ENCODE measurements around the gene SHC4. TPM values are rescaled to one million over a fixed set of nuclear protein-coding genes. Genes with fewer than 3 reads are reported as not detected.
"Not testable (repeated sequence)": the region's sequence is repeated elsewhere in the genome, so short reads cannot be mapped to it uniquely, and the experiment has no call there.

SHC4 gene
- total RNA-seq, 1 experiment from 2014 or later = 0.59 TPM

DNA sequence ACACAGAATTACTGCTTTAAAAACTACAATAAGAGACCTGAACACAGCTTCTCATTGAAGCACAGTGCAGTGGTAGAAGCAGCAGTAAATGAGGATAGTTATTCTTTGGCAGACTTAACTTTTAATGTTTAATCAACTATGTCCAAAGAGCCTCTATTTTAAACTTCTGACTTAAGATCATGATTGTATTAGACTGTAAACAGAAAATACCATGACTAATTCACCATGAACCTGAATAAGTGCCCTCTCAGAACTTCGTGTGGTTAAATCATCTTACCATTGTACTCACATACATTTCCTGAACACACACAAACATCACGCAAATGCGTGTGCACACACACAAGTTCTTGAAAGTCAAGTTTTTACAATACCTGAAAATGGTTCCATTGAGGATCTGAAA is 166.8 kb downstream of the SHC4 start:
- no peak for DNase-seq (ENCODE audit: low spot score)

DNA sequence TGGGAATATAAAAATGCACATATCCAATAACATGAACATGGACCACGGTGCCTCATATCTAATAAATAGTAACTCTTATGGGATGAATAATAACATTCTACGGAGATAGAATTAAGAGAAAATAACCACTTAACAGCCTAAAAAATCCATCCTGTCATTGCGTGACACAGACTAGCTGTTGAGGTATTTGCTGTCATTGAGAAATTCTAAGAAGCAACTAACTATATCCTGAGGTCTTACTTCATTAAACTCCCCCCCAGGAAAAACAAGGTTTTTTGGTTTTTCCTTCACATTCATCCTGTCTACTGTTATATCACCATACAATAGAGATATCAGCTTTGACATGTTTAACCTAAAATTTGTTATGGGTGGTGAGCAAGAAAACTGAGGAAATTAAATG is 167.2 kb downstream of the SHC4 start:
- DNase-seq (ENCODE audit: low spot score) = no peak

DNA sequence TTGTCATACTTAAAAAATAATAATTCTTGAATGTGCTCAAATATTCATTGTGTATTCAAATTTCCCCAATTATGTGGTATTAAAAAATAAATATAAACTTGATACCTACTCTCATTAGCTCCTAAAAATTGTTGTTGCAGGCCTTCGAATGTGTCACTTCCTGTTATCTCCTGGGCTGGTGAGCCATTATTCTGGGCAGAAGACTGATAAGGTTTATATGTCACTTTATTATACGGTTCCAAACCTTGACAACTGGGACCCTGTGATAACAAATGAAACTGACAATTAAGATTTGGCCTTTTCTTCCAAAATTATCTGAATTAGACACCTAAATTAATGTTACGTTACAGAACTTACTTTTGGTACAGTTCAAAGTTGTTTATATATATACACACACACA is 167.8 kb downstream of the SHC4 start:
- DNase-seq (ENCODE audit: low spot score) = no peak

DNA sequence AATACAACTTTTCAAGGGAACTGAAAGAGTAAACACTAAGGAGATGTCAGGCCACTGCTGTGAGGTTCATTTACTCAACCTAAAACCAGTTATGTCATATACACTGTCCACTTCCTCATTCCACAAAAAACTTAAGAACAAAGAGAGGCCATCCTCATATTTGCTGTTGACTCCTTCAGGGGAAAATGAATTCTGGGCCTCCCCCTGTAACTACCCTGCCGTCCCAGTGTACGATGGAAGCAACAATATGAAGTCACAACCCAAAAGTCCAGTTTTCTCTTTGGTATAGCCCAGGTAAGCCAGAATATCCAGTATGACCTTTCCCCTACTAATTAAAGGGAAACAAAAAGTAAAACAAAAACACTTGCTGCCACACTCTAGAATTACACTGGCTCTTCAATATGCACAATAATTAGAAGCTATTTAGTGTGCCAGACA is 169.0 kb downstream of the SHC4 start:
- DNase-seq (ENCODE audit: low spot score) = no peak

DNA sequence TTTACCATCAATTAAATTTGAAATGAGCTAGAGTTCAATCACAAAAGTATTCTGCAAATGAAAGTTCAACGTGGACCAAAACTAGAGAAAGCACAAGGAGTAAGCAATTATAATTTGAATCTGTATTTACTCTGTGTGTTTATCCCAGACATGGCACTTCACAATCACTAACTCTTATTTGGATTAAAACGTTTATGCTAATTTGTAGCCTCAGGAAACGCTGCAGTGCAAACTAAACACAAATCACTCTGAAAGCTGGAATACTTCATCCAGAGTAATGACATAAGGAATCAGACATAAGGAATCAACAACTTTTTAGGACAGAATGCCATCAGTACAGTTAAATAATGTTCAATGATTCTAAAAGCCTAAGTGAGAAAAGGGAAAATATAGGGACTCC is 171.3 kb downstream of the SHC4 start:
- no peak for DNase-seq (ENCODE audit: low spot score)

DNA sequence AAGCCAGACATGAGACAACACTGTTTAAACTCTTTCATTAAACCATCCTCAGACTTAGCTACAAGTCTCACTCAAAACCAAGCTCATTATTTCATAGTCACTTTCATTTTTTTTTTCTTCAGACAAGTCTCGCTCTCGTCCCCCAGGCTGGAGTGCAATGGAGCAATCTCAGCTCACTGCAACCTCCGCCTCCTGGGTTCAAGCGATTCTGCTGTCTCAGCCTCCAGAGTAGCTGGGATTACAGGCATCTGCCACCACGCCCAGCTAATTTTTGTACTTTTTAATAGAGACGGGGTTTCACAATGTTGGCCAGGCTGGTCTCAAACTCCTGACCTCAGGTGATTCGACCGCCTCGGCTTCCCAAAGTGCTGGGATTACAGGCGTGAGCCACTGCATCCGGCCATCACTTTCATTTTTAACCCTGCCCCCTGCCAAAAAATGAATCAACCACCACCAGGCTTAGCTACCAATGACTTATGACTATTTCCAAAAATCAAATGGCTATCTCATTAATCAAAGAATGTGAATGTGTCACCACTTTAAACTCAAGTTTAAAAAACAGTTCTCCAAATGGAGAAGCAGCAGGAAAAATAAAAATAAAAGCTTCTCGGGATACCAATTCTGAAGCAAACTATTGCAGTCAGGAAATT is 173.1 kb downstream of the SHC4 start:
- not testable (repeated sequence) for DNase-seq (ENCODE audit: low spot score)

DNA sequence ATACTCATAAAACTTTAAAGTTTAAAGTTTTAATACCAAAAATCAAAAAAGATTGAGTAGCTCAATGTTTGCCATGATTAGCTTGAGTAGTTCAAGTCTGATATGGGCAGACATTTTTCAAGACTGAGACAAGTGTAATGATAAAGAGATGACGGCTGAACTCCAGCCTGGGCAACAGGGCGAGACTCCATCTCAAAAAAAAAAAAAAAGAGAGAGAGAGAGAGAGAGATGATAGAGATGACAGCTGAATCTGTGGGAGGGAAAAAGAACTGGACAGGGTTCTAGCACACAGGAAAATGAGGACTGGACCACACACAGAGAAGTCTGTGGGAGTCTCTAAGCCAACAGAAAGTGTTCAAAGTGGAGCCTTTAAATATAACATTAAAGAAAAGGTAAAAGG is 178.0 kb downstream of the SHC4 start:
- DNase-seq (ENCODE audit: low spot score) = no peak

DNA sequence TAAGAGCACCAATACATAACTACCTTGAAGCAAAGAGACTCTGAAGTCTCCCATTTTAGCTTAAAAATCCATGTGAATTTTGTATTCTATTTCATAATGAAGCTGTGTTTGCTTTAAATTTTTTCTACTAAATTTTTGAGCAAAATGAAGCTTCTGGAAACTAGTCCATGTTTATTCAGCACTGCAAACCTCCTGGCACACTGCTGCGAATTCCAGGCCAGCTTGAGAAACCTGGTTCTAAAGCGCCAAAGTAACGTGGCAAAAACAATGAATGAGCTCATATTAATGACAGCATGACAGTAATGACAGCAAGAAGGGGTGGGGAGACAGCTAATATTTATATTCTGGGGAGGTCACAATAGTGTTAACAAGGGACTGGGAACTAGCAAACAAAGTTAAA is 178.5 kb downstream of the SHC4 start:
- DNase-seq (ENCODE audit: low spot score) = no peak

DNA sequence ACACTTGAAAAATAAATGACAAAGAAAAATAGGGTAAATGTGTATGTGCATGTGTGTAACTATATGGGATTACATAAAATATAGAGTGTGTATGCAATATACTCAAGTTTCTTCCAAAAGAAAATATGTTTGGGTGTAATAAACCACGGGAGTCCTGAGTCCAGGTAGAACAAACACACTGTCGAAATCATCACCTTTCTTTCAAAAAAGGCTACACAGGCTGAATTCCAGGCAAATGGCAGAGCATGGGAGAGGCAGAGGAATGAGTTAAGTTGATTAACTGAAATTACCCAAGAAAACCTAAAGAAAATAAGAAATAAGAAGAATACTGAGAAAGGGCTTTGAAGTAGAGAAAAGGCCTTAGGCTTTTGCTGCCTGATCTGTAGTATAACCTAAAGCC is 179.0 kb downstream of the SHC4 start:
- DNase-seq (ENCODE audit: low spot score) = no peak

DNA sequence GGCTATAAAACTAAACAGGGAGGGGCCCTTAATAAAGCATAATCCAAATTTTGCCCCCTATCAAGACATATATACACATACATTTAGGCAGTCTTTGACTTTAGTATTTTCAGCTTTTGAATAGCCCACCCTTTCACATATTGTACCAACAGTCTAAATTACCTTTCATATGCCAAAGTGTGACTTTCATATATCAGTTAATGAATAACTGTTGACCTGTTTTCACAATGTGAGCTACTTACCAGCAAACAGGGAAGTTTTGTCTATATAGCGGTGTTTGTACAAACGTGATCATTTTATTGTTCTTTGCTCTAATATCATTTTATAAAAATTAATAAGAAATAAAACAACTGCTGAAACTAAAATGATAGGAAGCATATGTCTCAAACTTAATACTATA is 180.8 kb downstream of the SHC4 start:
- no peak for DNase-seq (ENCODE audit: low spot score)

DNA sequence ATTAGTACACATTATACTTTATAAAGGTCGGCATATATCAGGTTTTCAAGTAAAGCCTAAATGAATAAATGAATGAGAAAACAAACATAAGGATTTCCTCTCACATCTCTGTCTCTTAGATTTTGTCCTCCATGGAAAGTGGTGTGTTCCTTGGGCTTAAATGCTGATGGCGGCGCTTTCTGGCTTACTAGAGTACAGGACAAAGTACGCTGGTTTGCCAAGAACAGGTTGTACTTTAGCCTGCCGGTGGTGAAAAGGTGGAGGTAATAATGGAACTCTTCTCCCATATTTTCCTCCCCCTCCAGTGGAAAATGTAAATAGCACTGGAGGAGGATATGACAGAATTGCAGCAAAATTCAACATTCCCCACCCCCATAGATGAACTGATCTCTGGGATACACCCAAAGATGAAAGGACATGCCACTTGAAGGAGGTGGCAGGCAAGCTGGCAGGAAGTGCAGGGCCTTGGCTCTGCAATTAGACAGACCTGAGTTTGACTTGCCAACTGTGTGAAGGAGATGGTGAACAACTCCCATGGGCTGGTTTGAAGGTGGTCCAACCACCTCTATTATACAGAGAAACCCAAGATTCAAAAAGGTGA is 182.1 kb downstream of the SHC4 start:
- no peak for DNase-seq (ENCODE audit: low spot score)

DNA sequence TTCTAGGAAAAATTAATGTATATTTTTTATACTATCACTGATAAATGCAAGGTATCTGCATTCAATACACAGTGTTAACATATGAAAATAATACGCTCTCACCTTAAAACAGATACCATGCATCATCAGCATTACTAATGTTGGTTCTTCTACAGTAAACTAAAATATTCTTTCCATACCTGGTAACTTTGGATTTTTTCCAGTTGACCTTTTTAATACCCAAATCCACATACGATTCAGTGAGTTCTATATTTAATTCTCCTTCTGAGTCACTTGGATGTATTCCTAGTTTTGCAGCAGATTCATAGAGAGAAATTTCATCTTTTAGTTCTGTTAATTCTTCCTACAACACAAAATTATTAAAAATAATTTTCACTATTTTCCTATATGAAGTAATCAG is 182.7 kb downstream of the SHC4 start:
- no peak for DNase-seq (ENCODE audit: low spot score)

DNA sequence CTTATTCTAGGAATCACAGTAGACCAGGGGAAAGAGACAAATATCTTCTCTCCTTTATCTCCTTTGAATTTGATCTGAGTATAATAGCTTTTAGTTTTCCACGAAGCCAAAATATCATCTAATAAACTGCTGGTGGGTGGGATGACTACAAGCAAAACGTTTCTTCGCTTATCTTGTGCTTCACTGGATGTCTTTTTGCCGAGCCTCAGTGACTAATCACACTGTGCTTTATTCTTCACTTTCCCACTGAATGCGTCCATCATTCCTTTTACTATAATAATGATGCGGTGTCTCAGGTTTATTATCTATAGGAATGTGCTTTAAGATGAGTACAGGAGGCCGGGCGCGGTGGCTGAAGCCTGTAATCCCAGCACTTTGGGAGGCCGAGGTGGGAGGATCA is 185.4 kb downstream of the SHC4 start:
- no peak for DNase-seq (ENCODE audit: low spot score)

DNA sequence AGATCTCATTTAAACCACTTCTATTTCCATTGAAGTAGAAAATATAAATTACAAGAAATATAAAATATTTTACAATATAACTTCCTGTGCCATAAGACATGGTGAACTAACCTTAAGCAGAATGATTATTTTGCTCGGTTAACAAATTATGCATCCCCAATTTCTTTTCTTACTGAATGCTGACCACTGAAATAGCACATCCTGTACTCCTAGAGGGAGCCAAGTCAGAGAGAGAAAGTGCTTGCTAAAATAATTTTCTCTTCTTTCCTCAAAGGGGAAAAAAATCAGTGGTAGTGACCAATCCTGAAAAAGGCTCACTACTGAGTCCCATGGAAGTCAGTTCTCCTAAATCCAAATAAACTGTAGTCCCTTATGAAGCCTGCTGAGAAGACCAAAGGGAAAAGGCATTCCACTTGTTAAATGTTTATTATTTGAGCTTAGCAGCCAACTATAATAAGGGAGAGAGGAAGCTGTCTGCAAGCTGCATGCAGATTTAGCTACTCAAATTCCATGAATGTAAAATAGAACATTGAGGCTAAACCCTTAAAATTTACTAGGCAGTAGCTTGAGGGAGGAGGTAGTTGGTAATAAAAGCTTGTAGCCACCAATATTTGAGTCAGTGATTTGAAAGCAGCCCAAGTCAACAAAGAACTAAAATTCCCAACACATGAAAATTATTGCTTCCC is 185.9 kb downstream of the SHC4 start:
- no peak for DNase-seq (ENCODE audit: low spot score)

DNA sequence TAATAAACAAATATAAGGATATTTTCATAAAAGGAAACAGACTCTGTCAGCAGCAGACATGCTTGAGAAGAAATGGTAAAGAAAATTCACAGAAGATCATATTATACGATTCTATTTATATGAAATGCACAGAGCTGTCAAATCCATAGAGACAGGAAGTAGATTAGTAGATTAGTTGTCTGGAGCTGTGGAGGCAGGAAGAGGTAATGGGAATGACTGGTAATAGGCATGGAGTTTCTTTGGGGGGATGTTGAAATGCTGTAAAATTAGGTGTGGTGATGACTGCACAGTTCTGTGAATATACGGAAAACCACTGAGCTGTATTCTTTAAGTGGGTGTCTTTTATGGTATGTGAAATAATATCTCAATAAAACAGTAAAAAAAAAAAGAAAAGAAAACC is 188.2 kb downstream of the SHC4 start:
- DNase-seq (ENCODE audit: low spot score) = no peak

DNA sequence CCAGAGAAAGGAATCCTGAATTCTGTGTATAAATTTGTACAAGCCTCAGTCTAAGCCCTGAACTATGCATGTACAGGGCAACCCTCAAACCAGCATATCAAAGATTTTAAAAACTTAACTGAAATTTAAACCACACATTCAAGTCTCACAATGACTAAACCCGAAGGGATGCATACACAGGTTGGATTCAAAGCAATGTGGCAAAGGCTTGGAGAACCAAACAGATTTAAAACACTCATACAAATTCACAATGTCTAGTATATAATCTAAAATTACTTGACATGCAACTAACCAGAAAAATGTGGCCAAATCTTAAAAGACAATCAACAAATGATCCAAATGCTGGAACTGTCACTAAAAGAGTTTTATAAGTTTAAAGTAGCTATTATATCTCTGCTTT is 189.2 kb downstream of the SHC4 start:
- no peak for DNase-seq (ENCODE audit: low spot score)

Other genes starting within 250 kb of the SHC4 start
- gene CEP152, start 152.8 kb downstream of the SHC4 start, total RNA-seq (2014; rRNA removed; shearing (Covaris generic)) = 8.3 and 9.8 TPM in 2 replicates
- gene EID1, start 85.8 kb downstream of the SHC4 start, total RNA-seq (2014; rRNA removed; shearing (Covaris generic)) = 301 and 330 TPM in 2 replicates
- 22.9 and 25.8 TPM in 2 replicates for gene SECISBP2L, start 82.5 kb upstream of the SHC4 start, total RNA-seq (2014; rRNA removed; shearing (Covaris generic))
- 72.6 and 102 TPM in 2 replicates for gene COPS2, start 191.7 kb upstream of the SHC4 start, total RNA-seq (2014; rRNA removed; shearing (Covaris generic))
- 25.7 and 34.5 TPM in 2 replicates for gene GALK2, start 206.3 kb upstream of the SHC4 start, total RNA-seq (2014; rRNA removed; shearing (Covaris generic))

Data from A172 (cell line).